OCI-LY3 (cell line): ENCODE data around the gene SEMA4A.

Experiments
- H2AFZ ChIP-seq: fragments of 200-600, 300-600 bp; shearing (Covaris generic); 2 replicates; pipeline ENCODE4 v1.6.0; 2014; ENCODE audit warnings: antibody characterized with exemption, low read depth, low read length
- H3K27ac ChIP-seq: fragments of 200-600, 300-600 bp; sonication (generic); 2 replicates; pipeline ENCODE4 v1.5.1; 2014; ENCODE audit warnings: mild to moderate bottlenecking, low read length, moderate library complexity, mixed read lengths
- H3K27me3 ChIP-seq: fragments of 200-600, 300-600 bp; sonication (generic); 2 replicates; pipeline ENCODE4 v1.6.1; 2014; ENCODE audit warnings: low read depth, low read length, mixed read lengths
- H3K36me3 ChIP-seq: fragments of 200-600, 300-600 bp; sonication (generic); replicated peaks from 2 replicates; pipeline ENCODE3; 2014; ENCODE audit warnings: low read depth, low read length, mixed read lengths
- H3K4me1 ChIP-seq: fragments of 300-600, 200-600 bp; sonication (generic); 2 replicates; pipeline ENCODE4 v1.6.1; 2014; ENCODE audit warnings: low read length, mixed read lengths
- H3K4me2 ChIP-seq: fragments of 200-600, 300-600 bp; sonication (generic); 2 replicates; pipeline ENCODE4 v1.6.1; 2014; ENCODE audit warnings: low read length, mixed read lengths
- H3K4me3 ChIP-seq: fragments of 300-600, 200-600 bp; sonication (generic); 2 replicates; pipeline ENCODE4 v1.5.1; 2014; ENCODE audit warnings: antibody characterized with exemption, mild to moderate bottlenecking, low read length, moderate library complexity
- H3K79me2 ChIP-seq: fragments of 300-600, 200-600 bp; shearing (Covaris generic); 2 replicates; pipeline ENCODE4 v1.6.1; 2014; ENCODE audit warnings: mild to moderate bottlenecking, low read length, mixed read lengths
- H3K9ac ChIP-seq: fragments of 300-600, 200-600 bp; shearing (Covaris generic); 2 replicates; pipeline ENCODE4 v1.6.0; 2014; ENCODE audit warnings: mild to moderate bottlenecking, low read length, moderate library complexity
- H3K9me3 ChIP-seq: fragments of 200-600, 300-600 bp; shearing (Covaris generic); 2 replicates; pipeline ENCODE4 v1.6.1; 2014; ENCODE audit warnings: low read length, mixed read lengths; ENCODE audit not compliant: insufficient read depth
- H4K20me1 ChIP-seq: fragments of 200-600, 300-600 bp; sonication (generic); 2 replicates; pipeline ENCODE4 v1.6.1; 2016; ENCODE audit warnings: low read length, mixed read lengths; ENCODE audit not compliant: insufficient read depth
- CTCF ChIP-seq: fragments of 200-600, 300-600 bp; sonication (generic); IDR thresholded peaks from 2 replicates; pipeline ENCODE4 v1.5.1; 2014; ENCODE audit warnings: antibody characterized with exemption, low read length, low read depth
- EZH2phosphoT487 ChIP-seq: fragments of 200-600 bp; shearing (Covaris generic); IDR thresholded peaks from 2 replicates; pipeline ENCODE4 v1.6.1; 2018; ENCODE audit warnings: antibody characterized with exemption, mixed run types, low read depth

SEMA4A gene

GRCh38 chr1:156106624-156107488 is 46.5 kb upstream of the SEMA4A start:
- TF ChIP-seq CTCF (no peak), EZH2phosphoT487 (no peak)
- H3K36me3 ChIP-seq = no peaks in the 10 kb centered on the region
- peaks cover 36% of the 10 kb centered on the region for H3K4me1 ChIP-seq
- H3K27ac ChIP-seq = no peak overlapping the region
- H2AFZ ChIP-seq = peak overlapping the region; percentile 24; the same call in 1 of the 2 replicates
- peak overlapping the region; percentile 71 for H3K4me3 ChIP-seq
- peak overlapping the region; percentile 70; the same call in 1 of the 2 replicates for H3K9ac ChIP-seq
- no peaks in the 10 kb centered on the region for H3K79me2 ChIP-seq
- H3K9me3 ChIP-seq = no peaks in the 10 kb centered on the region
- no peaks in the 10 kb centered on the region for H4K20me1 ChIP-seq
- peaks cover 6% of the 10 kb centered on the region for H3K27me3 ChIP-seq
- H3K4me2 ChIP-seq = peak overlapping the region; percentile 88

- no peaks in the 10 kb centered on the region for H4K20me1 ChIP-seq
- H3K4me2 ChIP-seq = no peak overlapping the region
- H3K4me3 ChIP-seq = no peak overlapping the region
- no peaks in the 10 kb centered on the region for H3K9me3 ChIP-seq
- H3K27ac ChIP-seq = no peak overlapping the region
- TF ChIP-seq EZH2phosphoT487 (no peak), CTCF (no peak)
- H3K4me1 ChIP-seq = peaks cover 33% of the 10 kb centered on the region
- H3K79me2 ChIP-seq = no peaks in the 10 kb centered on the region
- H2AFZ ChIP-seq = no peak overlapping the region
- H3K9ac ChIP-seq = no peak overlapping the region
- H3K27me3 ChIP-seq = peaks cover 15% of the 10 kb centered on the region
- H3K36me3 ChIP-seq = no peaks in the 10 kb centered on the region
Observed at GRCh38 chr1:156108057-156108456, 45.3 kb upstream of the SEMA4A start.

- peaks cover 22% of the 10 kb centered on the region for H3K27me3 ChIP-seq
- H4K20me1 ChIP-seq = no peaks in the 10 kb centered on the region
- no peak for TF ChIP-seq EZH2phosphoT487
- no peak for TF ChIP-seq CTCF
- no peaks in the 10 kb centered on the region for H3K36me3 ChIP-seq
- no peak overlapping the region for H3K9ac ChIP-seq
- no peaks in the 10 kb centered on the region for H3K79me2 ChIP-seq
- no peak overlapping the region for H2AFZ ChIP-seq
- H3K9me3 ChIP-seq = no peaks in the 10 kb centered on the region
- no peak overlapping the region for H3K27ac ChIP-seq
- no peak overlapping the region for H3K4me2 ChIP-seq
- H3K4me1 ChIP-seq = peaks cover 26% of the 10 kb centered on the region
- no peak overlapping the region for H3K4me3 ChIP-seq
Observed at GRCh38 chr1:156108664-156109241, 44.6 kb upstream of the SEMA4A start.

GRCh38 chr1:156110252-156110651 is 43.1 kb upstream of the SEMA4A start:
- Histone ChIP-seq H3K79me2 (no peaks in the 10 kb centered on the region), H4K20me1 (no peaks in the 10 kb centered on the region), H3K4me1 (peaks cover 11% of the 10 kb centered on the region), H3K27ac (no peak overlapping the region), H3K27me3 (peaks cover 37% of the 10 kb centered on the region), H3K9ac (no peak overlapping the region), H3K36me3 (no peaks in the 10 kb centered on the region), H3K4me2 (no peak overlapping the region), H3K9me3 (no peaks in the 10 kb centered on the region), H3K4me3 (no peak overlapping the region), H2AFZ (no peak overlapping the region)
- no peak for TF ChIP-seq EZH2phosphoT487
- TF ChIP-seq CTCF = no peak
